Colonic mucosa (tissue), 4 donors: ENCODE data around the gene AFF4. TPM values are rescaled to one million over a fixed set of nuclear protein-coding genes. Genes with fewer than 3 reads are reported as not detected.

ENCODE experiments used
- DNase-seq: peaks from one replicate; pipeline ENCODE4 v3.0.0-alpha.2; 2020
- H3K27ac ChIP-seq: fragments of 200-600 bp; one replicate; pipeline ENCODE4 v1.8.0; 2021
- H3K27me3 ChIP-seq: fragments of 200-600 bp; one replicate; pipeline ENCODE4 v1.8.0; 2021
- H3K36me3 ChIP-seq: fragments of 200-600 bp; one replicate; pipeline ENCODE4 v1.8.0; 2021
- H3K4me1 ChIP-seq: fragments of 200-600 bp; one replicate; pipeline ENCODE4 v1.8.0; 2021; ENCODE audit warnings: mild to moderate bottlenecking
- H3K4me3 ChIP-seq: fragments of 200-600 bp; one replicate; pipeline ENCODE4 v1.8.0; 2021
- H3K9ac ChIP-seq, 2 donors: one replicate each; pipeline ENCODE4 v1.7.0; 2013; ENCODE audit warnings: control low read depth in 2 of 2, low read depth in 2 of 2, low read length in 2 of 2
- H3K9me3 ChIP-seq: fragments of 200-600 bp; one replicate; pipeline ENCODE4 v1.8.0; 2021
- CTCF ChIP-seq: fragments of 200-600 bp; IDR thresholded peaks from one replicate; pipeline ENCODE4 v1.8.0; 2022; ENCODE audit warnings: antibody characterized with exemption, mild to moderate bottlenecking
- intact Hi-C: fragments of 100-400 bp; cut with DNase I; formaldehyde crosslinking; loops from one replicate; pipeline ENCODE4 v1.14.1; 2022
- total RNA-seq, 2 donors: library from RNA; stranded (reverse); fragmentation: NEBNext Ultra II Directional in 1 of 2; extraction: Animal tissue kit (Norgen Biotek cat#: 25700) in 1 of 2; gene quantifications; one replicate each; pipeline ENCODE4 v1.2.1, GENCODE V29; 2021
- donor health status: healthy.
- donor health status: DM: no; HTN: no; CAD: no.
- donor health status: DM: no; HTN: no; CAD: no.

The AFF4 gene
- total RNA-seq, 2 donors from 2014 or later = 42.4 to 75.2 TPM

DNA sequence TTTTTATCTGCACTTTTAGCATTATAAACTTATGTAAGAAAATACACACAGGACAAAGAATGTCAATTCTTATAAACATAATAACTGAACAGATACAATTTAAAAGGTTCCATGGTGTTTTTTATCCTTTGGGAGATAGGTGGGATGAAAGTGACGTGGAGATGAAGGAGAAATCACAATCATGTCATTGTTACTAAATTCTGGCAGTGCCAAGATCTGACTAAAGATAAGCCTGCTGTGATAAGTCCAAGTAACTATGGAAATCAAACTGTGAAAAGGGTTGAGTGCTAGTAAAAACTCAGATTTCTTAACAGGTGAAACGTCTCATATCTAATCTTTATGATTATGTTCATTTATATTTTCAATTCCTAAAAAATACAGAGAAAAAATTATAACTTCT, 78.9 kb downstream of the AFF4 start:
- H3K36me3 ChIP-seq = peaks cover 5% of the 10 kb centered on the region
- TF ChIP-seq CTCF = no peak
- no peak for DNase-seq
- no peak overlapping the region for H3K9ac ChIP-seq
- no peaks in the 10 kb centered on the region for H3K27me3 ChIP-seq
- no peaks in the 10 kb centered on the region for H3K4me1 ChIP-seq
- intact Hi-C loops = loop anchor here (5.0 kb wide), 1 partner anchor 52 kb away; the partner anchor contains the start of gene SHROOM1
- H3K27ac ChIP-seq = no peak overlapping the region
- H3K4me3 ChIP-seq = no peak overlapping the region
- no peaks in the 10 kb centered on the region for H3K9me3 ChIP-seq

- peaks cover 5% of the 10 kb centered on the region for H3K36me3 ChIP-seq
- H3K4me3 ChIP-seq = no peak overlapping the region
- peak; percentile 47 for DNase-seq
- no peak overlapping the region for H3K27ac ChIP-seq
- no peaks in the 10 kb centered on the region for H3K4me1 ChIP-seq
- H3K27me3 ChIP-seq = no peaks in the 10 kb centered on the region
- peak; percentile 59 for TF ChIP-seq CTCF
- H3K9me3 ChIP-seq = no peaks in the 10 kb centered on the region
- intact Hi-C loops = loop anchor here (5.0 kb wide), 1 partner anchor 51 kb away; the partner anchor contains the start of gene SHROOM1
- no peak overlapping the region for H3K9ac ChIP-seq
Observed at GRCh38 chr5:132883261-132883834, 80.1 kb downstream of the AFF4 start.

DNA sequence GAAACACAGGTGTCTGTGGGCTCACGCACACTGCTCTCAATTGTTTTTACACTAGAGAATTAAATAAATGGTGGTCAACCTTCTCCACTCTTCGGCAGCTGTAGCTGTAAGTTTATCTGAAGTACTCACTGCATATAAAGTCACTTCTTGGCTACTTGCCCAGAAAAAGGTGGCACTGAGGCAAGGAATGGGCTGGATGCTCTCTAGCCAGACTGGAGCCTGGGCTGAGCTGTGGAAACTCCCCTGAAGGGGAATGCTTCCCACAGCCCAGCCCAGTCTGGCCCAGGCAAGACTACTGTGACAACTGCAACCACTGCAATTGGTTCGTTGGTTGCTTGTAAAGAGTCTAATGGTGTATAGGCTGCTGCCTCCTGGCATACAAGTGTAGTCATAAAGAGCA, 85.5 kb downstream of the AFF4 start:
- no peaks in the 10 kb centered on the region for H3K27me3 ChIP-seq
- H3K4me3 ChIP-seq = no peak overlapping the region
- H3K9ac ChIP-seq = no peak overlapping the region
- H3K4me1 ChIP-seq = no peaks in the 10 kb centered on the region
- no peaks in the 10 kb centered on the region for H3K36me3 ChIP-seq
- peak; percentile 70 for DNase-seq
- H3K9me3 ChIP-seq = no peaks in the 10 kb centered on the region
- no peak for TF ChIP-seq CTCF
- no peak overlapping the region for H3K27ac ChIP-seq
- intact Hi-C loops = no loop called here

DNA sequence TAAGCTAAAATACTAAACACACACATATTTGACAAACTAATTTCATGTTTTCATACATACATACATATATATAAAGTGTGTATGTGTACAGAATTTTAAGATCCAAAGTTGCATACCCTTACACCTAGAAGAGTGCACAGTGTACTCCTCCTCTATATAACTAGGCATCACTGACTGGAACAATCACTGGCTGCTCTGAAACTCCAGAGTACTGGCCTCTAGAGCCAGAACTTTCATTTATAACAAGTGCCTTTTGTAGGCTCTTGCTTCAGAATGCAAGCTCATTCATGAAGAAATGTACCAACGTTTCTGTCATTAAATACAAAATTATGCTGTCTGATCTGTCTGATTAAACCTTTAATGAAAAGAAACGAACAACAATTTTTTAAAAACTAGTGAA, 86.0 kb downstream of the AFF4 start:
- Histone ChIP-seq H3K4me1 (no peaks in the 10 kb centered on the region), H3K4me3 (no peak overlapping the region), H3K9me3 (no peaks in the 10 kb centered on the region), H3K9ac (no peak overlapping the region), H3K27ac (no peak overlapping the region), H3K36me3 (no peaks in the 10 kb centered on the region), H3K27me3 (no peaks in the 10 kb centered on the region)
- DNase-seq = no peak
- no peak for TF ChIP-seq CTCF
- intact Hi-C loops = no loop called here

DNA sequence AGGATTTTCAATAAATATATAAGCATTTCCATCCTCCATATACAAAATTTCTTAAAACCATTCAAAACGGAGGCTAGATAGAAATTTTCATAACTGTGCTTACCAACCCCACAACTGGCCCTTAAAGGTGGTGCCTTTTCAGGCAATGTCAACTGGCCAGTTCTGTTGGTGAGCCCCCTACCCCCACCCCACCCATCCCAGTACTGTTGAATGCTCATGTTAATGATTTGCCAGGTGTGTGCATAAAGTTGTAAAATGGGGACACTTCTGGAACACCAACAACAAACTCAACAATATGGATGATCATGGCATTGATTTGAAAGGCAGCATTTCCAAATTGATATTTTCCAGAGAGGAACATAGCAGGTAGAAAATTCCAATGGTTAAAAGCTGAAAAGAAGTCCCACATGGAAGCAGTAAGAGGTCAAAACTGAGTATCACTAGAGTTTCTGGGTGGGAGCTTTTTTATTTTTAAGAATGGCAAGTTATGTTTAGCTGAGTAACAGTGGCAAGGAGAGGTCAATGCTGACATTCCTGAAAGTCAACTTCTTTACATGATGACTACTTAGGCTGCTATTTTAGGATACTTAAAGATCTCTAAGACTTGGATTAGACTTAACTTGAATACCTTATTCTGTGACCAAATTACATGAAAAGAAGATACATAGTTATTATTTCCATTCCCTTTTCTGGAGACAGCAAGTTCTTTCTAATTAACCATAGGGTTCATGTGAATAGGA, 87.2 kb downstream of the AFF4 start:
- Histone ChIP-seq H3K4me1 (no peaks in the 10 kb centered on the region), H3K27me3 (no peaks in the 10 kb centered on the region), H3K9me3 (no peaks in the 10 kb centered on the region), H3K9ac (no peak overlapping the region), H3K27ac (no peak overlapping the region), H3K4me3 (no peak overlapping the region), H3K36me3 (no peaks in the 10 kb centered on the region)
- intact Hi-C loops = no loop called here
- DNase-seq = no peak
- no peak for TF ChIP-seq CTCF
